GM23338 (cell line): ENCODE measurements around the gene FAM234A. TPM values are rescaled to one million over a fixed set of nuclear protein-coding genes. Genes with fewer than 3 reads are reported as not detected.
A peak's percentile ranks its signal among the peaks of the same experiment; 100 is the strongest.
"Not testable (repeated sequence)": the region's sequence is repeated elsewhere in the genome, so short reads cannot be mapped to it uniquely, and the experiment has no call there.

ENCODE experiments used
- ATAC-seq: fragments of 200-7000 bp; cut with Tn5 transposase; 3 replicates; pipeline ENCODE4 v1.9.1; 2020
- DNase-seq: peaks from one replicate; pipeline ENCODE4 v3.0.0-alpha.2; 2015; ENCODE audit warnings: low spot score
- H2AFZ ChIP-seq: fragments of 200-600 bp; sonication (generic); 2 replicates; pipeline ENCODE4 v1.8.0; 2016; ENCODE audit warnings: antibody characterized with exemption, mild to moderate bottlenecking, moderate library complexity
- H3F3A ChIP-seq: fragments of 200-600 bp; sonication (generic); replicated peaks from 2 replicates; pipeline ENCODE4 v1.8.0; 2017; ENCODE audit warnings: antibody characterized with exemption, mixed run types, low read depth
- H3K27ac ChIP-seq: fragments of 200-600 bp; sonication (generic); 2 replicates; pipeline ENCODE4 v1.6.1; 2016; ENCODE audit warnings: low read depth
- H3K27me3 ChIP-seq: fragments of 200-600 bp; sonication (generic); 2 replicates; pipeline ENCODE4 v1.8.0; 2016; ENCODE audit warnings: mild to moderate bottlenecking, mixed run types, moderate library complexity; ENCODE audit not compliant: insufficient read depth
- H3K36me3 ChIP-seq: fragments of 200-600 bp; sonication (generic); 2 replicates; pipeline ENCODE4 v1.8.0; 2016; ENCODE audit warnings: mild to moderate bottlenecking; ENCODE audit not compliant: insufficient read depth
- H3K4me1 ChIP-seq: fragments of 200-600 bp; sonication (generic); 2 replicates; pipeline ENCODE4 v1.8.0; 2016; ENCODE audit warnings: mild to moderate bottlenecking, moderate library complexity; ENCODE audit not compliant: insufficient read depth
- H3K4me2 ChIP-seq: fragments of 200-600 bp; sonication (generic); 2 replicates; pipeline ENCODE4 v1.7.1; 2017; ENCODE audit warnings: mixed run types
- H3K4me3 ChIP-seq: fragments of 200-600 bp; sonication (generic); 2 replicates; pipeline ENCODE4 v1.6.1; 2016; ENCODE audit warnings: mixed run types
- H3K79me2 ChIP-seq: fragments of 200-600 bp; sonication (generic); replicated peaks from 2 replicates; pipeline ENCODE4 v1.8.0; 2017; ENCODE audit warnings: mild to moderate bottlenecking; ENCODE audit not compliant: insufficient read depth
- H3K9me2 ChIP-seq: fragments of 200-600 bp; sonication (generic); 2 replicates; pipeline ENCODE4 v1.8.0; 2017; ENCODE audit not compliant: insufficient read depth
- H4K20me1 ChIP-seq: fragments of 200-600 bp; sonication (generic); replicated peaks from 2 replicates; pipeline ENCODE4 v1.8.0; 2017; ENCODE audit warnings: mild to moderate bottlenecking; ENCODE audit not compliant: insufficient read depth
- H3K27ac Mint-ChIP-seq: 2 replicates; pipeline ENCODE4 v1.8.0; 2020; ENCODE audit warnings: inconsistent platforms, mild to moderate bottlenecking, moderate library complexity, mixed read lengths
- H3K27me3 Mint-ChIP-seq: 3 replicates; pipeline ENCODE4 v1.8.0; 2022; ENCODE audit warnings: low read depth, mild to moderate bottlenecking, moderate library complexity, mixed read lengths, inconsistent platforms; ENCODE audit not compliant: insufficient read depth, poor library complexity
- H3K36me3 Mint-ChIP-seq: 3 replicates; pipeline ENCODE4 v1.8.0; 2021; ENCODE audit warnings: low read depth, mild to moderate bottlenecking, inconsistent platforms, moderate library complexity, mixed read lengths
- H3K4me1 Mint-ChIP-seq: 3 replicates; pipeline ENCODE4 v1.8.0; 2020; ENCODE audit warnings: mild to moderate bottlenecking, inconsistent platforms, mixed read lengths
- H3K4me3 Mint-ChIP-seq: 3 replicates; pipeline ENCODE4 v1.8.0; 2021; ENCODE audit warnings: moderate library complexity, mild to moderate bottlenecking, inconsistent platforms, mixed read lengths
- H3K9me3 Mint-ChIP-seq: 3 replicates; pipeline ENCODE4 v1.8.0; 2020; ENCODE audit warnings: moderate library complexity, mild to moderate bottlenecking, inconsistent platforms, mixed read lengths
- CREB1 ChIP-seq: fragments of 250-450 bp; sonication (Bioruptor Pico); IDR thresholded peaks from 2 replicates; pipeline ENCODE4 v1.5.0; 2020; ENCODE audit warnings: low read depth, mild to moderate bottlenecking, moderate library complexity
- ETS1 ChIP-seq: IDR thresholded peaks from 2 replicates; pipeline ENCODE4 v1.6.1; 2016; ENCODE audit warnings: antibody characterized with exemption
- EZH2phosphoT487 ChIP-seq: fragments of 200-600 bp; sonication (generic); IDR thresholded peaks from one replicate; pipeline ENCODE4 v1.8.1; 2018; ENCODE audit warnings: antibody characterized with exemption; ENCODE audit not compliant: unreplicated experiment
- JUNB ChIP-seq: IDR thresholded peaks from one replicate; pipeline ENCODE4 v1.6.1; 2016; ENCODE audit warnings: antibody characterized with exemption; ENCODE audit not compliant: unreplicated experiment
- NANOG ChIP-seq: IDR thresholded peaks from 2 replicates; pipeline ENCODE4 v1.6.1; 2016; ENCODE audit warnings: antibody characterized with exemption, borderline replicate concordance
- POLR2AphosphoS5 ChIP-seq: IDR thresholded peaks from 2 replicates; pipeline ENCODE4 v1.6.1; 2016; ENCODE audit warnings: antibody characterized with exemption, low read depth
- ZNF462 ChIP-seq: fragments of 250-450 bp; sonication (Bioruptor Pico); IDR thresholded peaks from 2 replicates; pipeline ENCODE4 v1.5.0; 2020; ENCODE audit warnings: mild to moderate bottlenecking, moderate library complexity
- polyA plus RNA-seq: library from polyadenylated mRNA; unstranded; fragments of >200 nt; fragmentation: Nextera tagmentation; extraction: Ambion mirVana; gene quantifications from 2 replicates; pipeline ENCODE4 v1.2.1, GENCODE V29; 2016
- total RNA-seq: library from RNA; depleted of rRNA; stranded (reverse); fragments of >200 nt; shearing (Covaris generic); gene quantifications from 2 replicates; pipeline ENCODE4 v1.2.3, GENCODE V29; 2014

Gene FAM234A
- total and polyA plus RNA-seq, 2 experiments from 2014 or later: 41.9 to 128 TPM

GRCh38 chr16:229731-230281 is 4.8 kb upstream of the FAM234A start:
- Mint-ChIP-seq H3K27me3 (peaks cover 8% of the 10 kb centered on the region), H3K4me1 (peaks cover 17% of the 10 kb centered on the region; the same call in 2 of the 3 replicates), H3K27ac (no peak overlapping the region), H3K9me3 (no peaks in the 10 kb centered on the region), H3K4me3 (peak overlapping the region; percentile 98), H3K36me3 (peaks cover 36% of the 10 kb centered on the region)
- Histone ChIP-seq H3K4me1 (peaks cover 11% of the 10 kb centered on the region), H2AFZ (peak overlapping the region; percentile 93; the same call in 1 of the 2 replicates), H3K4me2 (peak overlapping the region; percentile 99), H3K27me3 (no peaks in the 10 kb centered on the region), H3K79me2 (peaks cover 42% of the 10 kb centered on the region), H3K4me3 (peak overlapping the region; percentile 100), H3K9me2 (no peaks in the 10 kb centered on the region), H4K20me1 (peaks cover 29% of the 10 kb centered on the region), H3K36me3 (peaks cover 28% of the 10 kb centered on the region), H3K27ac (no peak overlapping the region), H3F3A (peaks cover 24% of the 10 kb centered on the region)
- TF ChIP-seq NANOG (no peak), EZH2phosphoT487 (no peak), POLR2AphosphoS5 (no peak), JUNB (no peak), ETS1 (no peak)
- no peak for ATAC-seq
- DNase-seq: no peak

GRCh38 chr16:230351-230750 is 4.3 kb upstream of the FAM234A start:
- H2AFZ ChIP-seq: 0 out of 2 replicates have a peak overlapping the region, but pooled peaks have one; percentile 47
- not testable (repeated sequence) for H3K9me3 Mint-ChIP-seq, H3K27ac ChIP-seq, H3K27me3 ChIP-seq, H3K27me3 Mint-ChIP-seq, H3K4me3 Mint-ChIP-seq, H3K9me2 ChIP-seq, ATAC-seq, H3K4me3 ChIP-seq, DNase-seq, H3K4me2 ChIP-seq, H3K27ac Mint-ChIP-seq
- peaks cover 32% of the 10 kb centered on the region for H3K36me3 Mint-ChIP-seq
- H3K4me1 ChIP-seq: peaks cover 11% of the 10 kb centered on the region
- peaks cover 17% of the 10 kb centered on the region; the same call in 2 of the 3 replicates for H3K4me1 Mint-ChIP-seq
- peaks cover 26% of the 10 kb centered on the region for H4K20me1 ChIP-seq
- peaks cover 25% of the 10 kb centered on the region for H3F3A ChIP-seq
- H3K79me2 ChIP-seq: peaks cover 37% of the 10 kb centered on the region
- peaks cover 25% of the 10 kb centered on the region; the same call in 1 of the 2 replicates for H3K36me3 ChIP-seq

GRCh38 chr16:230949-231348 is 3.7 kb upstream of the FAM234A start:
- no peaks in the 10 kb centered on the region for H3K27me3 ChIP-seq
- H3K4me1 ChIP-seq: peaks cover 11% of the 10 kb centered on the region
- peaks cover 21% of the 10 kb centered on the region; the same call in 1 of the 2 replicates for H3K36me3 ChIP-seq
- Mint-ChIP-seq H3K4me1 (peaks cover 17% of the 10 kb centered on the region; the same call in 2 of the 3 replicates), H3K4me3 (no peak overlapping the region), H3K27ac (no peak overlapping the region), H3K36me3 (peaks cover 31% of the 10 kb centered on the region), H3K27me3 (peaks cover 12% of the 10 kb centered on the region), H3K9me3 (no peaks in the 10 kb centered on the region; the same call in 2 of the 3 replicates)
- H4K20me1 ChIP-seq: peaks cover 22% of the 10 kb centered on the region
- H3K9me2 ChIP-seq: 0 out of 2 replicates have a peak, but pooled peaks cover under 1% of the 10 kb centered on the region
- no peak overlapping the region for H3K4me2 ChIP-seq
- no peak overlapping the region for H3K4me3 ChIP-seq
- ATAC-seq (no peak), DNase-seq (peak; percentile 13)
- no peak overlapping the region for H3K27ac ChIP-seq
- peaks cover 25% of the 10 kb centered on the region for H3F3A ChIP-seq
- H2AFZ ChIP-seq: peak overlapping the region; percentile 47; the same call in 1 of the 2 replicates
- peaks cover 31% of the 10 kb centered on the region for H3K79me2 ChIP-seq
- no peak for TF ChIP-seq ZNF462 (CRISPR knock-in tag)
- TF ChIP-seq CREB1: no peak
